GM19025 (cell line): Measurements from ENCODE around the gene ZRANB3.
"Not testable (repeated sequence)": the region's sequence is repeated elsewhere in the genome, so short reads cannot be mapped to it uniquely, and the experiment has no call there.

ENCODE experiments used
- ATAC-seq: cut with Tn5 transposase; IDR thresholded peaks from one replicate; pipeline ENCODE4 v1.9.1; 2021; ENCODE audit warnings: mild to moderate bottlenecking, low read depth, moderate library complexity; ENCODE audit not compliant: unreplicated experiment

The ZRANB3 gene

GRCh38 chr2:135150725-135151124 lies 380.3 kb downstream of the ZRANB3 start:
- ATAC-seq: no peak

- ATAC-seq: no peak
Measured at GRCh38 chr2:135149251-135149650, 381.8 kb downstream of the ZRANB3 start.

GRCh38 chr2:135144343-135144742 lies 386.7 kb downstream of the ZRANB3 start:
- no peak for ATAC-seq

GRCh38 chr2:135142323-135142722 lies 388.7 kb downstream of the ZRANB3 start:
- no peak for ATAC-seq

- no peak for ATAC-seq
Measured at GRCh38 chr2:135140606-135141005, 390.4 kb downstream of the ZRANB3 start.

GRCh38 chr2:135132314-135132713 lies 398.7 kb downstream of the ZRANB3 start:
- ATAC-seq: no peak

- ATAC-seq: no peak
Measured at GRCh38 chr2:135130751-135131150, 400.3 kb downstream of the ZRANB3 start.

GRCh38 chr2:135125940-135126339 lies 405.1 kb downstream of the ZRANB3 start:
- no peak for ATAC-seq

- ATAC-seq: no peak
Measured at GRCh38 chr2:135124924-135125886, 405.8 kb downstream of the ZRANB3 start.

- ATAC-seq: not testable (repeated sequence)
Measured at GRCh38 chr2:135121658-135122039, 409.4 kb downstream of the ZRANB3 start.

- ATAC-seq: no peak
Measured at GRCh38 chr2:135121016-135121657, 409.9 kb downstream of the ZRANB3 start.

- ATAC-seq: no peak
Measured at GRCh38 chr2:135119582-135119981, 411.4 kb downstream of the ZRANB3 start.

- no peak for ATAC-seq
Measured at GRCh38 chr2:135113322-135113721, 417.7 kb downstream of the ZRANB3 start.

GRCh38 chr2:135105513-135106316 lies 425.3 kb downstream of the ZRANB3 start:
- not testable (repeated sequence) for ATAC-seq

GRCh38 chr2:135103843-135104242 lies 427.2 kb downstream of the ZRANB3 start:
- ATAC-seq: no peak

GRCh38 chr2:135099802-135100483 lies 431.1 kb downstream of the ZRANB3 start:
- ATAC-seq: no peak

- ATAC-seq: no peak
Measured at GRCh38 chr2:135097532-135098231, 433.3 kb downstream of the ZRANB3 start.

GRCh38 chr2:135096665-135097446 lies 434.2 kb downstream of the ZRANB3 start:
- no peak for ATAC-seq

- no peak for ATAC-seq
Measured at GRCh38 chr2:135095591-135095990, 435.4 kb downstream of the ZRANB3 start.
